ENCODE measurements around the gene CCDC57.

- TF ChIP-seq CTCF (IDR thresholded peaks at IDR 0.05) (no peak), EP300 (IDR thresholded peaks at IDR 0.05) (no peak), POLR2A (IDR thresholded peaks at IDR 0.05; ENCODE audit: low read depth) (no peak)
Measured at GRCh38 chr17:82145550-82146155, 67.0 kb downstream of the CCDC57 start.

Measured in esophagus muscularis mucosa (tissue), 4 donors.